Right atrium auricular region (tissue), 2 donors: Measurements from ENCODE around the gene ZNF469. TPM values are rescaled to one million over a fixed set of nuclear protein-coding genes. Genes with fewer than 3 reads are reported as not detected.

Experiments used
- DNase-seq: peaks from one replicate; pipeline ENCODE4 v3.0.0-alpha.2; 2019; ENCODE audit warnings: low spot score
- H3K27ac ChIP-seq, 2 donors: fragments of 200-600 bp; sonication (generic); 1 replicate in 1 of 2; 2 replicates in 1 of 2; pipeline ENCODE4 v1.5.1; 2016 to 2019
- H3K27me3 ChIP-seq, 2 donors: fragments of 200-600 bp; sonication (generic); one replicate each; pipeline versions ENCODE4 v1.5.1 to v1.6.0; 2017 to 2019
- H3K36me3 ChIP-seq: fragments of 200-600 bp; sonication (generic); one replicate; pipeline ENCODE4 v1.5.1; 2016
- H3K4me1 ChIP-seq, 2 donors: fragments of 200-600 bp; sonication (generic); one replicate each; pipeline versions ENCODE4 v1.5.1 to v1.6.0; 2017 to 2019
- H3K4me3 ChIP-seq, 2 donors: fragments of 200-600 bp; sonication (generic); 1 replicate in 1 of 2; 2 replicates in 1 of 2; pipeline ENCODE4 v1.5.1; 2017 to 2019; ENCODE audit warnings: mild to moderate bottlenecking in 1 of 2, moderate library complexity in 1 of 2
- H3K9me3 ChIP-seq, 2 donors: fragments of 200-600 bp; sonication (generic); one replicate each; pipeline ENCODE4 v1.5.1; 2019
- CTCF ChIP-seq, 2 donors: fragments of 200-600 bp; sonication (generic); IDR thresholded peaks; one replicate each; pipeline ENCODE4 v1.5.1; 2019; ENCODE audit warnings: antibody characterized with exemption in 2 of 2
- total RNA-seq, 2 donors: library from RNA; depleted of rRNA; stranded (reverse); fragments of >200 nt; gene quantifications; one replicate each; pipeline ENCODE4 v1.1.0, GENCODE V29; 2016

ZNF469 gene
- total RNA-seq, 2 donors from 2014 or later = 0.56 to 0.83 TPM

- no peaks in the 10 kb centered on the region for H3K27me3 ChIP-seq
- H3K27ac ChIP-seq = no peak overlapping the region
- H3K36me3 ChIP-seq = no peaks in the 10 kb centered on the region
- no peak for TF ChIP-seq CTCF (IDR thresholded peaks at IDR 0.05)
- no peaks in the 10 kb centered on the region for H3K9me3 ChIP-seq
- H3K4me1 ChIP-seq = no peaks in the 10 kb centered on the region
- no peak for DNase-seq
- H3K4me3 ChIP-seq = no peak overlapping the region
These were observed 32.6 kb upstream of the ZNF469 start for GRCh38 chr16:88349903-88350900.

- Histone ChIP-seq H3K4me3 (no peak overlapping the region), H3K4me1 (no peaks in the 10 kb centered on the region), H3K27ac (no peak overlapping the region), H3K9me3 (no peaks in the 10 kb centered on the region), H3K27me3 (no peaks in the 10 kb centered on the region), H3K36me3 (no peaks in the 10 kb centered on the region)
- no peak for TF ChIP-seq CTCF (IDR thresholded peaks at IDR 0.05)
- no peak for DNase-seq
These were observed 31.8 kb upstream of the ZNF469 start for GRCh38 chr16:88350922-88351321.

GRCh38 chr16:88351491-88352101, 31.2 kb upstream of the ZNF469 start:
- no peak for DNase-seq
- Histone ChIP-seq H3K4me1 (no peaks in the 10 kb centered on the region), H3K36me3 (no peaks in the 10 kb centered on the region), H3K27me3 (no peaks in the 10 kb centered on the region), H3K27ac (no peak overlapping the region), H3K4me3 (no peak overlapping the region), H3K9me3 (no peaks in the 10 kb centered on the region)
- TF ChIP-seq CTCF (IDR thresholded peaks at IDR 0.05) = no peak

GRCh38 chr16:88352261-88353200, 30.2 kb upstream of the ZNF469 start:
- Histone ChIP-seq H3K4me1 (no peaks in the 10 kb centered on the region), H3K27me3 (no peaks in the 10 kb centered on the region), H3K27ac (no peak overlapping the region), H3K9me3 (no peaks in the 10 kb centered on the region), H3K36me3 (no peaks in the 10 kb centered on the region), H3K4me3 (no peak overlapping the region)
- no peak for TF ChIP-seq CTCF (IDR thresholded peaks at IDR 0.05)
- DNase-seq = no peak

- no peak for DNase-seq
- no peaks in the 10 kb centered on the region for H3K36me3 ChIP-seq
These were observed 29.5 kb upstream of the ZNF469 start for GRCh38 chr16:88353232-88353631.

More at GRCh38 chr16:88353232-88353631, 29.5 kb upstream of the ZNF469 start:
- Histone ChIP-seq H3K27ac (no peak overlapping the region), H3K27me3 (no peaks in the 10 kb centered on the region), H3K4me3 (no peak overlapping the region), H3K4me1 (no peaks in the 10 kb centered on the region), H3K9me3 (no peaks in the 10 kb centered on the region)
- no peak for TF ChIP-seq CTCF (IDR thresholded peaks at IDR 0.05)
